Spleen (tissue), 7 donors: ENCODE measurements around the gene HSPA4L.

ENCODE experiments used
- POLR2A ChIP-seq, 3 donors: fragments of 450-650 bp; IDR thresholded peaks; one replicate each; pipeline ENCODE4 v1.5.1; 2017; ENCODE audit warnings: antibody characterized with exemption in 3 of 3, mild to moderate bottlenecking in 1 of 3
- POLR2AphosphoS5 ChIP-seq, 3 donors: sonication (generic); formaldehyde crosslinking; IDR thresholded peaks; one replicate each; pipeline ENCODE4 v1.5.1; 2017; ENCODE audit warnings: antibody characterized with exemption in 3 of 3
- TF ChIP-seq, protein P1 (sequence below), 11 experiments: fragments of 200-600 bp in 7 of 11; fragments of 450-650 bp in 4 of 11; sonication (generic) in 4 of 11; IDR thresholded peaks in 8 of 11; conservative IDR thresholded peaks in 3 of 11; 1 replicate in 7 of 11; 2 replicates in 4 of 11; pipeline versions ENCODE4 v1.4.0 to v1.8.0; 2016 to 2021; ENCODE audit warnings: antibody characterized with exemption in 11 of 11, inconsistent platforms in 4 of 11, mild to moderate bottlenecking in 1 of 11
- donor health status: DM: no; HTN: no; CAD: no; lungs with moderate emphysema.
- donor health status: DM: no; HTN: no; CAD: no.
- donor health status: DM: no; HTN: no; CAD: no.

GRCh38 chr4:127748957-127749356 is 33.2 kb upstream of the HSPA4L start:
- TF ChIP-seq, protein P1, sequence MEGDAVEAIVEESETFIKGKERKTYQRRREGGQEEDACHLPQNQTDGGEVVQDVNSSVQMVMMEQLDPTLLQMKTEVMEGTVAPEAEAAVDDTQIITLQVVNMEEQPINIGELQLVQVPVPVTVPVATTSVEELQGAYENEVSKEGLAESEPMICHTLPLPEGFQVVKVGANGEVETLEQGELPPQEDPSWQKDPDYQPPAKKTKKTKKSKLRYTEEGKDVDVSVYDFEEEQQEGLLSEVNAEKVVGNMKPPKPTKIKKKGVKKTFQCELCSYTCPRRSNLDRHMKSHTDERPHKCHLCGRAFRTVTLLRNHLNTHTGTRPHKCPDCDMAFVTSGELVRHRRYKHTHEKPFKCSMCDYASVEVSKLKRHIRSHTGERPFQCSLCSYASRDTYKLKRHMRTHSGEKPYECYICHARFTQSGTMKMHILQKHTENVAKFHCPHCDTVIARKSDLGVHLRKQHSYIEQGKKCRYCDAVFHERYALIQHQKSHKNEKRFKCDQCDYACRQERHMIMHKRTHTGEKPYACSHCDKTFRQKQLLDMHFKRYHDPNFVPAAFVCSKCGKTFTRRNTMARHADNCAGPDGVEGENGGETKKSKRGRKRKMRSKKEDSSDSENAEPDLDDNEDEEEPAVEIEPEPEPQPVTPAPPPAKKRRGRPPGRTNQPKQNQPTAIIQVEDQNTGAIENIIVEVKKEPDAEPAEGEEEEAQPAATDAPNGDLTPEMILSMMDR (IDR thresholded peaks at IDR 0.05 in 8 of 11, conservative IDR thresholded peaks at IDR 0.05 in 3 of 11) = no peak
- TF ChIP-seq POLR2AphosphoS5 (IDR thresholded peaks at IDR 0.05) (no peak), POLR2A (IDR thresholded peaks at IDR 0.05) (no peak)
